Measurements from ENCODE around the gene PIK3C3.

- TF ChIP-seq CTCF (IDR thresholded peaks at IDR 0.05; ENCODE audit: poor library complexity), result no peak
- TF ChIP-seq EZH2phosphoT487 (IDR thresholded peaks at IDR 0.05; ENCODE audit: low read depth, severe bottlenecking, unreplicated experiment), result no peak
- no peak for TF ChIP-seq EZH2 (IDR thresholded peaks at IDR 0.05; ENCODE audit: borderline replicate concordance)
These were observed 140.8 kb downstream of the PIK3C3 start for GRCh38 chr18:42095732-42096377.
